CD14-positive monocyte (primary cell): ENCODE measurements around the gene DYNC2I2. TPM values are rescaled to one million over a fixed set of nuclear protein-coding genes. Genes with fewer than 3 reads are reported as not detected.
"Not testable (repeated sequence)": the region's sequence is repeated elsewhere in the genome, so short reads cannot be mapped to it uniquely, and the experiment has no call there.

ENCODE experiments used
- DNase-seq, 3 donors: peaks; one replicate each; pipeline ENCODE4 v3.0.0-alpha.2; 2011 to 2022
- H2AFZ ChIP-seq: 2 replicates; pipeline ENCODE4 v1.6.0; 2012; ENCODE audit warnings: mild to moderate bottlenecking, low read depth, low read length, inconsistent platforms; ENCODE audit not compliant: insufficient read depth, poor library complexity, severe bottlenecking
- H3K27ac ChIP-seq, 2 donors: 1 replicate in 1 of 2; 2 replicates in 1 of 2; pipeline ENCODE4 v1.5.1; 2012 to 2013; ENCODE audit warnings: low read length in 2 of 2, control low read depth in 1 of 2, inconsistent platforms in 1 of 2, low read depth in 1 of 2, mild to moderate bottlenecking in 1 of 2
- H3K27me3 ChIP-seq, 2 donors: one replicate each; pipeline versions ENCODE4 v1.6.0 to v1.6.1; 2011 to 2013; ENCODE audit warnings: low read length in 2 of 2; ENCODE audit not compliant: control insufficient read depth in 2 of 2, insufficient read depth in 2 of 2
- H3K36me3 ChIP-seq, 2 donors: replicated peaks in 1 of 2; 1 replicate in 1 of 2; 2 replicates in 1 of 2; pipeline versions ENCODE4 v1.5.1 to v1.6.1; 2012 to 2013; ENCODE audit warnings: low read length in 2 of 2, control low read depth in 1 of 2, inconsistent platforms in 1 of 2, mild to moderate bottlenecking in 1 of 2; ENCODE audit not compliant: insufficient read depth in 2 of 2, control insufficient read depth in 1 of 2
- H3K4me1 ChIP-seq, 2 donors: 1 replicate in 1 of 2; 2 replicates in 1 of 2; pipeline versions ENCODE4 v1.5.1 to v1.6.1; 2012 to 2013; ENCODE audit warnings: low read length in 2 of 2, control low read depth in 1 of 2, inconsistent platforms in 1 of 2, mild to moderate bottlenecking in 1 of 2, moderate library complexity in 1 of 2; ENCODE audit not compliant: insufficient read depth in 2 of 2, control insufficient read depth in 1 of 2
- H3K4me2 ChIP-seq: replicated peaks from 2 replicates; pipeline ENCODE3; 2012; ENCODE audit warnings: low read length, moderate library complexity, mild to moderate bottlenecking; ENCODE audit not compliant: poor library complexity, severe bottlenecking; ENCODE audit errors: extremely low read depth
- H3K4me3 ChIP-seq, 3 experiments: fragments of 200-600 bp in 1 of 3; sonication (generic) in 1 of 3; replicated peaks in 1 of 3; 1 replicate in 2 of 3; 2 replicates in 1 of 3; pipeline ENCODE4 v1.5.1; 2011 to 2013; ENCODE audit warnings: low read length in 3 of 3, mild to moderate bottlenecking in 3 of 3, control low read depth in 2 of 3, low read depth in 2 of 3, inconsistent platforms in 1 of 3, moderate library complexity in 1 of 3
- H3K79me2 ChIP-seq: 2 replicates; pipeline ENCODE4 v1.6.0; 2012; ENCODE audit warnings: mild to moderate bottlenecking, control low read depth, inconsistent platforms, low read length, moderate library complexity; ENCODE audit not compliant: insufficient read depth
- H3K9ac ChIP-seq: 2 replicates; pipeline ENCODE4 v1.6.0; 2017; ENCODE audit warnings: low read length, mild to moderate bottlenecking; ENCODE audit not compliant: insufficient read depth, poor library complexity, severe bottlenecking
- H3K9me3 ChIP-seq, 2 donors: replicated peaks in 1 of 2; 1 replicate in 1 of 2; 2 replicates in 1 of 2; pipeline versions ENCODE4 v1.5.1 to v1.6.1; 2012 to 2013; ENCODE audit warnings: low read length in 2 of 2, control low read depth in 1 of 2; ENCODE audit not compliant: control insufficient read depth in 1 of 2, insufficient read depth in 1 of 2
- H4K20me1 ChIP-seq: 2 replicates; pipeline ENCODE4 v1.6.0; 2012; ENCODE audit warnings: mild to moderate bottlenecking, low read length, control low read depth, moderate library complexity; ENCODE audit not compliant: insufficient read depth
- H3K27ac Mint-ChIP-seq, 7 donors: one replicate each; pipeline ENCODE4 v1.8.0; 2020; ENCODE audit warnings: mild to moderate bottlenecking in 7 of 7, mixed read lengths in 7 of 7, moderate library complexity in 6 of 7, inconsistent platforms in 2 of 7
- H3K27me3 Mint-ChIP-seq, 3 donors: one replicate each; pipeline ENCODE4 v1.8.0; 2021 to 2022; ENCODE audit warnings: low read depth in 3 of 3, mild to moderate bottlenecking in 3 of 3, mixed read lengths in 3 of 3, moderate library complexity in 3 of 3, inconsistent platforms in 1 of 3
- H3K36me3 Mint-ChIP-seq, 2 donors: one replicate each; pipeline ENCODE4 v1.8.0; 2020; ENCODE audit warnings: mixed read lengths in 2 of 2, inconsistent platforms in 1 of 2, mild to moderate bottlenecking in 1 of 2
- H3K4me1 Mint-ChIP-seq: one replicate; pipeline ENCODE4 v1.8.0; 2020; ENCODE audit warnings: mild to moderate bottlenecking, mixed read lengths
- H3K4me3 Mint-ChIP-seq, 2 donors: one replicate each; pipeline ENCODE4 v1.8.0; 2020; ENCODE audit warnings: mild to moderate bottlenecking in 2 of 2, mixed read lengths in 2 of 2, moderate library complexity in 1 of 2
- H3K9me3 Mint-ChIP-seq, 7 donors: one replicate each; pipeline ENCODE4 v1.8.0; 2020 to 2022; ENCODE audit warnings: mixed read lengths in 7 of 7, mild to moderate bottlenecking in 6 of 7, moderate library complexity in 6 of 7, inconsistent platforms in 2 of 7
- CTCF ChIP-seq: fragments of 200-600 bp; IDR thresholded peaks from one replicate; pipeline ENCODE4 v1.8.0; 2022; ENCODE audit warnings: antibody characterized with exemption, mild to moderate bottlenecking
- WGBS: methylation state at CpG from one replicate; pipeline ENCODE4 v1.1.5; 2013; ENCODE audit warnings: missing lambda C conversion rate; ENCODE audit not compliant: insufficient coverage; 5-methylcytosine and 5-hydroxymethylcytosine counted together
- intact Hi-C, 2 donors: fragments of 100-400 bp; cut with micrococcal nuclease; formaldehyde crosslinking; loops; one replicate each; pipeline versions ENCODE4 v1.15.0 to v1.15.1; 2023
- polyA plus RNA-seq, 3 donors: library from polyadenylated mRNA; depleted of rRNA in 1 of 3; unstranded in 2 of 3; stranded (reverse) in 1 of 3; fragments of 300-500 nt in 2 of 3; fragments of >200 nt in 1 of 3; fragmentation: Illumina TruSeq in 2 of 3; gene quantifications; 1 replicate in 2 of 3; 2 replicates in 1 of 3; pipeline ENCODE4 v1.2.3, GENCODE V29; 2012 to 2021

Gene DYNC2I2
- polyA plus RNA-seq, 3 donors: 1.5 to 2.1 (median 1.9) TPM

- Histone ChIP-seq H3K27ac (no peak within 1 kb of the TSS), H3K27me3 (peaks cover 0 to 10% of the 10 kb centered on the region in 2 donors), H2AFZ (peak within 1 kb of the TSS; percentile 97), H3K79me2 (no peaks in the 10 kb centered on the region), H3K4me1 (peaks cover 12 to 15% of the 10 kb centered on the region in 2 donors), H3K9me3 (no peaks in the 10 kb centered on the region), H3K4me2 (peak within 1 kb of the TSS; percentile 99), H3K36me3 (no peaks in the 10 kb centered on the region), H3K9ac (peak within 1 kb of the TSS; percentile 72), H3K4me3 (peak within 1 kb of the TSS; percentile 36 to 81 (median 55)), H4K20me1 (peaks cover under 1% of the 10 kb centered on the region)
- Mint-ChIP-seq H3K4me3 (peak within 1 kb of the TSS; percentile 80 to 91), H3K27ac (peak within 1 kb of the TSS in 4 of 7 donors; percentile 30 to 76 (median 46)), H3K4me1 (peaks cover 13% of the 10 kb centered on the region), H3K9me3 (no peaks in the 10 kb centered on the region), H3K27me3 (peaks cover 8 to 13% (median 12%) of the 10 kb centered on the region in 3 donors), H3K36me3 (no peaks in the 10 kb centered on the region)
- WGBS: 0% methylated on average over 61 of the region's 65 CpGs
- intact Hi-C loops: no loop called here
- peak; percentile 69 to 78 (median 71) for DNase-seq
- TF ChIP-seq CTCF: peak; percentile 92
Measured at GRCh38 chr9:128702445-128702948, 45.9 kb upstream of the DYNC2I2 start, which contains the start of gene PKN3. Gene PKN3 (plus strand): TSS chr9:128702503. CDS start chr9:128702916, 413 bp downstream.

DNA sequence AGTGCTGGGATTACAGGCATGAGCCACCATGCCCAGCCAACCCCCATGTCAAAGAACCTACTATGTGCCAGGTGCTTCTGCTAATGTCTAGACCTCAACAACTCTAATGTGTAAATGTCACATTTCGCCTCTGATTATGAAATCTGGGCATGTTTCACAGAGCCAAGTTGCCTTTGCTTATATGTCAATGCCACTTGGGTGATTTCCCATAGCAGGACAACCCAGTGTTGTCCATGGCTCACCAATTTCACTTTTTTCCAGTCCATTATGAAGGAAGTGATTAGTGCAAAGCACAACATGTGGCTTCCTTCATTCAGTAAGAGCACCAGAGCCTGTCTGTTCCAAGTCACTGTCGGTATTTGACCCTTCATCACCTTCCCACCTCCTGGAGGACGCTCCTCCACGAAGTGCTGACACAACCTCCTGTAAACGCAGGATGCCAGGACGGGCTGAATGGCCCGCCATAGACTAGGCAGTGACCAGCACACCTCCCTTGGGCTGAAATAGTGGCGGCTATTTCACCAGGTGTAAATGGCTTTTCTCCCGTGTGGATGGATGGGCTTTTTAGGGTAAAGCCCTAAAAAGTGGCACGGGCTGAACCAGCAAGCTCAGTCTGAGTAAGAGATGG is 44.7 kb upstream of the DYNC2I2 start:
- Mint-ChIP-seq H3K27me3 (peaks cover 8 to 13% (median 10%) of the 10 kb centered on the region in 3 donors), H3K36me3 (peaks cover 2 to 8% of the 10 kb centered on the region in 2 donors), H3K9me3 (no peaks in the 10 kb centered on the region), H3K4me3 (peak overlapping the region; percentile 9 to 21), H3K27ac (peak overlapping the region in 2 of 7 donors; percentile 41 to 50), H3K4me1 (peaks cover 13% of the 10 kb centered on the region)
- no peak overlapping the region for H3K27ac ChIP-seq
- no peak for TF ChIP-seq CTCF
- H3K4me2 ChIP-seq: no peak overlapping the region
- H3K9ac ChIP-seq: no peak overlapping the region
- H3K9me3 ChIP-seq: no peaks in the 10 kb centered on the region
- no peak overlapping the region for H2AFZ ChIP-seq
- H3K27me3 ChIP-seq: peaks cover 0 to 10% of the 10 kb centered on the region in 2 donors
- H3K4me3 ChIP-seq: no peak overlapping the region
- intact Hi-C loops: no loop called here
- H3K79me2 ChIP-seq: no peaks in the 10 kb centered on the region
- peaks cover 5 to 10% of the 10 kb centered on the region in 2 donors for H3K36me3 ChIP-seq
- WGBS: 93% methylated on average over 7 of the region's 10 CpGs
- peaks cover 6% of the 10 kb centered on the region for H4K20me1 ChIP-seq
- DNase-seq: peak in 1 of 3 donors; percentile 62
- H3K4me1 ChIP-seq: peaks cover 12 to 15% of the 10 kb centered on the region in 2 donors

DNA sequence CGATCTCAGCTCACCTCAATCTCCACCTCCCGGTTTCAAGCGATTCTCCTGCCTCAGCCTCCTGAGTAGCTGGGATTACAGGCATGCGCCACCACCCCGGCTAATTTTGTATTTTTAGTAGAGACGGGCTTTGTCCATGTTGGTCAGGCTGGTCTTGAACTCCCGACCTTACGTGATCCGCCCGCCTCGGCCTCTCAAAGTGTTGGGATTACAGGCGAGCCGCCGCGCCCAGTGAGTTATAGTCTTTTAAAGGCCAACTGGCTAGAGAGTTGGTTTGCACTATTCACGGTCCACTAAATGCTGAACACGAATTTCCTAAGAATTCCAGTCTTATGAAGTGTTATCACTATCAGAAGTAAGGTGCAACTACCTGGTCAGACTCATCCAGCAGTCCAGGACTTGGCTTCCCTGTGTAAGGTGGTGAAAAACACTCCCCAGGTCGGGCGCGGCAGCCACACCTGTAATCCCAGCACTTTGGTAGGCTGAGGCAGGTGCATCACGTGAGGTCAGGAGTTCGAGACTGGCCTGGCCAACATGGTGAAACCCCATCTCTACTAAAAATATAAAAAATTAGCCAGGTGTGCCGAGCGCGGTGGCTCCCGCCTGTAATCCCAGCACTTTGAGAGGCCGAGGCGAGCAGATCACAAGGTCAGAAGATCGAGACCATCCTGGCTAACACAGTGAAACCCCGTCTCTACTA is 42.6 kb upstream of the DYNC2I2 start:
- H3K27ac ChIP-seq, H3K27me3 ChIP-seq, DNase-seq, H3K4me3 ChIP-seq, H3K9me3 ChIP-seq, H3K27ac Mint-ChIP-seq, H3K4me2 ChIP-seq, H2AFZ ChIP-seq, H3K9ac ChIP-seq, H3K79me2 ChIP-seq, intact Hi-C loops, H3K4me3 Mint-ChIP-seq, H3K9me3 Mint-ChIP-seq, H4K20me1 ChIP-seq: not testable (repeated sequence)
- WGBS: 96% methylated on average over 19 of the region's 30 CpGs
- peaks cover 8 to 13% (median 10%) of the 10 kb centered on the region in 3 donors for H3K27me3 Mint-ChIP-seq
- peaks cover 12 to 15% of the 10 kb centered on the region in 2 donors for H3K4me1 ChIP-seq
- H3K36me3 ChIP-seq: peaks cover 17 to 27% of the 10 kb centered on the region in 2 donors
- peaks cover 13% of the 10 kb centered on the region for H3K4me1 Mint-ChIP-seq
- peaks cover 21 to 22% of the 10 kb centered on the region in 2 donors for H3K36me3 Mint-ChIP-seq
